ENCODE measurements around the gene ZNF385B.

ZNF385B gene

DNA sequence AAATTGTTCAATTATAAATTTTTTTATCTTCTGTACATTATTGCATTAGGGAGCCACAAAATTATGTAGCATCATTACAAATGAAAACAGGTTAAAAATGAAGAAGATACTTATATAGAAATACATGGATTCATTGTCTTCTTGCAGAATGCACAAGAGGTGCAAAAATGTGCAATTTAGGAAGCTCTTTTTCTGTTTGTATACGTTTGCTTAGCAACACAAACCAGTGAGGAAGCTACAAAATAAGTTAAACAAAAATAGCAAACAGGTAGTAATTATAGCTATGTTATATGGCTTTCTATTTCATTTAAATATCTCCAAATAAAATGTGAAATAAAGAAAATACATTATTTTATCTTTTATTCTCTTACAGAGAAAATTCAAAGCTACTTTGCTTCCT is 419.2 kb downstream of the ZNF385B start:
- Histone ChIP-seq H3K4me3 (ENCODE audit: low read depth, low read length) (no peak overlapping the region), H3K27ac (ENCODE audit: low read depth, low read length) (no peak overlapping the region), H3K27me3 (ENCODE audit: insufficient read depth, low read length) (no peaks in the 10 kb centered on the region), H2AFZ (ENCODE audit: low read length, unreplicated experiment) (no peak overlapping the region), H3K79me2 (ENCODE audit: control insufficient read depth, insufficient read depth, low read length, unreplicated experiment) (no peaks in the 10 kb centered on the region), H3K4me1 (ENCODE audit: control insufficient read depth, insufficient read depth, low read length, unreplicated experiment) (no peaks in the 10 kb centered on the region), H3K36me3 (ENCODE audit: insufficient read depth, low read length) (no peaks in the 10 kb centered on the region)

DNA sequence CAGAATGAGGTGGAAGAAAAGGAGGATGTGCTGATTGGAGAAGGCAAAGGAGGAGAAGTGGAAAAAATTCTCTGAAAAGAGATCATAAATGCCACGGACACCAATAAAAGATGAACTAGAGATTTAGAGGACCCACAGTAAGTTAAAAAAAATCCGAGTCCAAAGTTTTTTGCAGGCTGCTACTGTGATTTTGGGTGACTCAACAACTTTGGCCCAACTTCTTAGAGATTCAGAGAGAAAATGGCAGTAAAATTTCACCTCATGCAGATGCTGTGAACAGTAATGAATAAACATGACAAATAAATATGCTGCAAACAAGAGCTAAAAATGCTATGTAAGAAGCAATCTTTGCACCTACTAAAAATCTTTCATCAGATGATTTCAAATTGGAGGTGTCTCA is 419.9 kb downstream of the ZNF385B start:
- Histone ChIP-seq H2AFZ (ENCODE audit: low read length, unreplicated experiment) (no peak overlapping the region), H3K79me2 (ENCODE audit: control insufficient read depth, insufficient read depth, low read length, unreplicated experiment) (no peaks in the 10 kb centered on the region), H3K27me3 (ENCODE audit: insufficient read depth, low read length) (no peaks in the 10 kb centered on the region), H3K36me3 (ENCODE audit: insufficient read depth, low read length) (no peaks in the 10 kb centered on the region), H3K4me1 (ENCODE audit: control insufficient read depth, insufficient read depth, low read length, unreplicated experiment) (no peaks in the 10 kb centered on the region), H3K27ac (ENCODE audit: low read depth, low read length) (no peak overlapping the region), H3K4me3 (ENCODE audit: low read depth, low read length) (no peak overlapping the region)

DNA sequence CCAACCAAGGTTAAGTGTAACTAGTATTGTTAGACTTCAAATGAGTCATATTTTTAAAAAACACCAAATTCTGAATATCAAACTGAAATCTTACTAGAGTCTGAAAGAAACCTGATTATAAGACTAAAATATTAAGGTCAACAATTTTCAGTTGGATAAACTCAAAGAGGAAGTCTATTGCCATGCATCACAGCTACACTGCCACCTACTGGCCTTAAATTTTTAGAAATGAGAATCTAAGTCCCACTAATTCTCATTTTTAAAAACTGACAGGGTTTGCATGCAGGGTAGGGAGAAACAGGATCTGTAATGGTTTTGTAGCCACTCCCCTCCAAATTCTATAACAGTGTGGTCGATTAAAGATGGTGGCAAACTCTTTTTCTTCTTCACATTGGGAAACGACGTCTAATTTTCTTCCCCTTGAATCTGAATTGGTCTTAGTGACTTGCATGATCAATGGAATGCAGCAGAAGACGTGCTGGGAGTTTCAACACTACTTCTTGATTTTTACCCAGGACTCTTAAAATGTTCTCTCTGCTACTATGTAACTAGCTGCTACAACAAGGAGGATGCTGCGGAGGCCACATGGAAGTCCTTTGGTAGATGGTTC is 420.7 kb downstream of the ZNF385B start:
- H3K4me3 ChIP-seq (ENCODE audit: low read depth, low read length) = no peak overlapping the region
- H3K36me3 ChIP-seq (ENCODE audit: insufficient read depth, low read length) = no peaks in the 10 kb centered on the region
- H2AFZ ChIP-seq (ENCODE audit: low read length, unreplicated experiment) = no peak overlapping the region
- no peaks in the 10 kb centered on the region for H3K27me3 ChIP-seq (ENCODE audit: insufficient read depth, low read length)
- no peaks in the 10 kb centered on the region for H3K79me2 ChIP-seq (ENCODE audit: control insufficient read depth, insufficient read depth, low read length, unreplicated experiment)
- H3K4me1 ChIP-seq (ENCODE audit: control insufficient read depth, insufficient read depth, low read length, unreplicated experiment) = no peaks in the 10 kb centered on the region
- H3K27ac ChIP-seq (ENCODE audit: low read depth, low read length) = no peak overlapping the region

DNA sequence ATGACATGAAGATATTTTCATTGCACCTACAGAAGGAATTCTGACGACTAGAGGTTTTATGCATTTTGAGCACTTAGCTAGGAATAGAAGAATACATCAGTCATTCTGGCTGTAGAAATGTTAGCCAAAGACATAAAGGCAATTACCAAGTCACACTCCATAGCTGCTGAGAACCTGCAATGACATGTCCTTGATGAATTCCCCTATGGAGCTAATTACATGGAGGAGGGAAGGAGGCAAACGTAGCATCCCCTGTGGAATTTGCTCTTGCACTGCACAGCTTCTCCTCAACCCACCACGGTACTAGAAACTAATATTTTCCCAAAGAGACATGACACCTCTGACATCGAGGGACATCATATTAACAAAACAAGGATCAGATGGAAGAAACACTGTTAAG is 422.8 kb downstream of the ZNF385B start:
- H3K27ac ChIP-seq (ENCODE audit: low read depth, low read length) = no peak overlapping the region
- H3K27me3 ChIP-seq (ENCODE audit: insufficient read depth, low read length) = no peaks in the 10 kb centered on the region
- H3K4me1 ChIP-seq (ENCODE audit: control insufficient read depth, insufficient read depth, low read length, unreplicated experiment) = no peaks in the 10 kb centered on the region
- H3K4me3 ChIP-seq (ENCODE audit: low read depth, low read length) = no peak overlapping the region
- no peaks in the 10 kb centered on the region for H3K79me2 ChIP-seq (ENCODE audit: control insufficient read depth, insufficient read depth, low read length, unreplicated experiment)
- H3K36me3 ChIP-seq (ENCODE audit: insufficient read depth, low read length) = no peaks in the 10 kb centered on the region
- no peak overlapping the region for H2AFZ ChIP-seq (ENCODE audit: low read length, unreplicated experiment)

DNA sequence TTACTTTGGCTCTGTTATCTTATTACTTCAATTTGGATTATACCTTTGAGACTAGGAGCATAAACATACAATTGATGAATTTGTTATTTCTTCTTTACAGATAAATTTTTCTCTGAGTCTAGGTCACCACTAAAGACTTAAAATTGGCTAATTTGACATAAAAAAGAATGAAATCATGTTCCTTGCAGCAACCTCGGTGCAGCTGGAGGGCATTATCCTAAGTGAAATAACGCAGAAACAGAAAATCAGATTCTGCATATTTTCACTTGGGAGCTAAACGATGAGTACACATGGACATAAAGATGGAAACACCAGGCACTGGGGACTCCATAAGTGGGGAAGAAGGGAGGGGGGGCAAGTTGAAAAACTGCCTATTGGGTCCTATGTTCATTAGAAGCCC is 424.0 kb downstream of the ZNF385B start:
- Histone ChIP-seq H3K4me1 (ENCODE audit: control insufficient read depth, insufficient read depth, low read length, unreplicated experiment) (no peaks in the 10 kb centered on the region), H3K36me3 (ENCODE audit: insufficient read depth, low read length) (no peaks in the 10 kb centered on the region), H3K4me3 (ENCODE audit: low read depth, low read length) (no peak overlapping the region), H3K27ac (ENCODE audit: low read depth, low read length) (no peak overlapping the region), H3K27me3 (ENCODE audit: insufficient read depth, low read length) (no peaks in the 10 kb centered on the region), H2AFZ (ENCODE audit: low read length, unreplicated experiment) (no peak overlapping the region), H3K79me2 (ENCODE audit: control insufficient read depth, insufficient read depth, low read length, unreplicated experiment) (no peaks in the 10 kb centered on the region)

DNA sequence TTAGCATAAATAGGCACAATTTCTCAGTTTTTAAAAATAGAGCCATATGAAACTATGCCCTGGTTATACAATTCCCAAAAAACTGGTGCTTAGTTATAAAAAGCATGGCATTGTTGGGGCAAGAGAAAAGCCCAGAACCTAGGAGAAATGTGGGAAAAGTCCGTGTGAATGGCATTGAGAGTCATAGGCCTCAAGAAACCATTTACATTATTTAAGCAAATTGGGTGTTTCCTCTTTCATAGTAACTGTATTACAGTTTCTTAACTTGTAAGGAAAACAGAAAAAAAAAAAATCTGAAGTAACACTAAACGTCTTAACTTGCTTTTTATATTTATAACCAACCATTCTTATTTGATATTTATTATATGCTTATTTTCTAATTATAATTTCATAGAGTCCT is 425.8 kb downstream of the ZNF385B start:
- Histone ChIP-seq H3K27ac (ENCODE audit: low read depth, low read length) (no peak overlapping the region), H2AFZ (ENCODE audit: low read length, unreplicated experiment) (peak overlapping the region; percentile 80)

DNA sequence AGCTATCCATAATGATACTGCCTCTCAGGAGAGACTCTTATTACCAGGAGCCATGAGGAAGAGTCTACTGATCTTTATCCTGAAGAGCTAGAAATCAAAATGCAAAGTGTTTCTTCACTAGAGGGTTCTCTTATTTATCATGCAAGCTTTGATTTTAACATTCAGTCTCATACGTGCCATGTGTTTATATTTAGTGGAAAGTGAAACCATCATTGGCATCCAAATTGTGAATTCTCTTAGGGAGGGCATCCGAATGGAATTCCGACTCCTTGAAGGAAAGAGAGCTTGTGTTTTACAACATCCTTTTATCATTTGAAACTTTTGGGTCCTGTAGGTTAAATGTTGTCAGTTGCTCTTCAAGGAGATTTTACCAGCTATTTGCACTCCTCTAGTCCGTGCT is 426.4 kb downstream of the ZNF385B start:
- Histone ChIP-seq H3K36me3 (ENCODE audit: insufficient read depth, low read length) (no peaks in the 10 kb centered on the region), H3K4me1 (ENCODE audit: control insufficient read depth, insufficient read depth, low read length, unreplicated experiment) (no peaks in the 10 kb centered on the region), H3K4me3 (ENCODE audit: low read depth, low read length) (peak overlapping the region; percentile 42; the same call in 1 of the 2 replicates), H3K79me2 (ENCODE audit: control insufficient read depth, insufficient read depth, low read length, unreplicated experiment) (no peaks in the 10 kb centered on the region), H3K27ac (ENCODE audit: low read depth, low read length) (no peak overlapping the region), H3K27me3 (ENCODE audit: insufficient read depth, low read length) (no peaks in the 10 kb centered on the region), H2AFZ (ENCODE audit: low read length, unreplicated experiment) (peak overlapping the region; percentile 80)

More for the DNA sequence above, 425.8 kb downstream of the ZNF385B start:
- Histone ChIP-seq H3K79me2 (ENCODE audit: control insufficient read depth, insufficient read depth, low read length, unreplicated experiment) (no peaks in the 10 kb centered on the region), H3K4me1 (ENCODE audit: control insufficient read depth, insufficient read depth, low read length, unreplicated experiment) (no peaks in the 10 kb centered on the region), H3K27me3 (ENCODE audit: insufficient read depth, low read length) (no peaks in the 10 kb centered on the region), H3K36me3 (ENCODE audit: insufficient read depth, low read length) (no peaks in the 10 kb centered on the region), H3K4me3 (ENCODE audit: low read depth, low read length) (no peak overlapping the region)

DNA sequence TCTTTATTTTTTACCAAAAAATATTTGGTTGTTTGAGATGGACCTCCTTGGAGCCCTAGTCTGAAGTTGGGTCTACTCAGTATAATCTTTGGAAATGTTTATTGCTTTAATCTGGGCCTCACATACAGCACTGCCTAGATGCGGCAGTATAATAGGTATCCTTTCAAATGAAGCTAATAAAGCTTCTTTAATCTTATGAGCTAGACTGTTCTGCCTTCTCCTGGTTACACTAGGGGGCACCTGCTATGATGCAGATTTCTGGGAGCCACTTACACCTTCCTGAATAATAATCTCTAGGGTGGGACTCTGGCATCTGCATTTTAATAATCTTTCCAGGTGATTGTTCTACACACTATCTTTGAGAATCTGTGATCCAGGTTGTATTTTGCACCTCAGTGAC is 427.1 kb downstream of the ZNF385B start:
- no peak overlapping the region for H3K27ac ChIP-seq (ENCODE audit: low read depth, low read length)

DNA sequence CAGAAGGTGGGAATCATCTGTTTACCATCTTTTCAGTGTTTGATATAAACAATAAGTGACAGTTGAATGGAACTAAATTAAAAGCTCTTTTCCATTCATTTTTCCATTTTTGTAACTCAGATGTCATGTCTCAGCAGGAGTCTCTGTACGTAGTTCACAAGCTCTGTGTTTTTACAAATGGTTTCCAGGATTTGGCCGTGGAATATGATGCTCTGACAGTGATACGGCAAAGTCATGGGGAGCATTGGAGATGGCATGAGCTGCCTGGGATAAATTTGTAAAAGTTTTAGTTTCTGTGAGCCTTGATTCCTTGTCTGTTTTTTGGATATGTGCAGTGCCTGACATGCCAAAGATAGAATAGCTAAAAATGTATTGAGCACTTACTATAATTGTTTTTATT is 428.7 kb downstream of the ZNF385B start:
- Histone ChIP-seq H3K79me2 (ENCODE audit: control insufficient read depth, insufficient read depth, low read length, unreplicated experiment) (no peaks in the 10 kb centered on the region), H3K4me3 (ENCODE audit: low read depth, low read length) (no peak overlapping the region), H3K4me1 (ENCODE audit: control insufficient read depth, insufficient read depth, low read length, unreplicated experiment) (no peaks in the 10 kb centered on the region), H3K27me3 (ENCODE audit: insufficient read depth, low read length) (no peaks in the 10 kb centered on the region), H3K27ac (ENCODE audit: low read depth, low read length) (no peak overlapping the region), H3K36me3 (ENCODE audit: insufficient read depth, low read length) (no peaks in the 10 kb centered on the region), H2AFZ (ENCODE audit: low read length, unreplicated experiment) (no peak overlapping the region)

More for the DNA sequence above, 427.1 kb downstream of the ZNF385B start:
- H2AFZ ChIP-seq (ENCODE audit: low read length, unreplicated experiment) = no peak overlapping the region
- H3K79me2 ChIP-seq (ENCODE audit: control insufficient read depth, insufficient read depth, low read length, unreplicated experiment) = no peaks in the 10 kb centered on the region
- no peaks in the 10 kb centered on the region for H3K36me3 ChIP-seq (ENCODE audit: insufficient read depth, low read length)
- no peaks in the 10 kb centered on the region for H3K27me3 ChIP-seq (ENCODE audit: insufficient read depth, low read length)
- no peaks in the 10 kb centered on the region for H3K4me1 ChIP-seq (ENCODE audit: control insufficient read depth, insufficient read depth, low read length, unreplicated experiment)
- no peak overlapping the region for H3K4me3 ChIP-seq (ENCODE audit: low read depth, low read length)

DNA sequence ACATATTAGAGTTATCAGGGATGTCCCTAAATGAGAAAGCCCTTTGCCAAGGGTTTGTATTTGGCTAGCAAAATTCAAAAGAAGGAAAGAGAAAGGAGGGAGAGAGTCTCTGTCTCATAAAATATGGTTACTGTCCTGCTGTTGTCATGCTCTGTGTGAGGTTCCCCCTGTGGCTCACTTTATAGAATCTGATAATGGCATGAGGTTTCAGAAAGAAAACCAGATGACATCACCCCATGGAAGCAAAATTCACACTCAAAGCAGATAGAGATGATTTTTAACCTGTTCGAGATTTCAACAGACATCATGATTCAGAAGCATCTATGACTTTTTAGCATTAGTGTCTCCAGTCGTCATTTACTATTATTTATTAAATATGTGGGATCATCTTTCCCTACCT is 431.8 kb downstream of the ZNF385B start:
- Histone ChIP-seq H2AFZ (ENCODE audit: low read length, unreplicated experiment) (no peak overlapping the region), H3K4me1 (ENCODE audit: control insufficient read depth, insufficient read depth, low read length, unreplicated experiment) (no peaks in the 10 kb centered on the region), H3K4me3 (ENCODE audit: low read depth, low read length) (no peak overlapping the region), H3K27me3 (ENCODE audit: insufficient read depth, low read length) (no peaks in the 10 kb centered on the region), H3K79me2 (ENCODE audit: control insufficient read depth, insufficient read depth, low read length, unreplicated experiment) (no peaks in the 10 kb centered on the region), H3K36me3 (ENCODE audit: insufficient read depth, low read length) (no peaks in the 10 kb centered on the region), H3K27ac (ENCODE audit: low read depth, low read length) (no peak overlapping the region)

DNA sequence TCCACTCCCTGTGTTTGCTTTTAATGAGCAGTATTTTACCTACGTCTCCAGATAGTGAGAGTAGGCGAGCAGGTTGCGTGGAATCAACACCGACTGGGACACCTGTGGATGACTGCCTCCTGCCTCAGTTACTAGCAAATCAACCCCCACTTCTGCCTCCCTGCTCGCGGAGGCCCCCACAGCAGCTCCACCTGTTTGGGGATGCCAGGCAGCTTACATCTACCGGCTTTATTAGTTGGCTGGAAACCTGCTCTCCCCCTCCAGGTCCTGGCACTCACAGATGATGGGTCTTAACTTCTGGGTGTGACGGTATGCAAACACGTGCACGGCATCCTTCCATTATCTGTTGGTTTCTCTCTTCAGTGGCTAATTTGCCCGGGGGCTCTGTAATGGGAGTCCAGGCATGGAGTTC is 432.3 kb downstream of the ZNF385B start:
- Histone ChIP-seq H3K36me3 (ENCODE audit: insufficient read depth, low read length) (no peaks in the 10 kb centered on the region), H3K27me3 (ENCODE audit: insufficient read depth, low read length) (no peaks in the 10 kb centered on the region), H3K27ac (ENCODE audit: low read depth, low read length) (no peak overlapping the region), H3K4me3 (ENCODE audit: low read depth, low read length) (peak overlapping the region; percentile 33; the same call in 1 of the 2 replicates), H3K4me1 (ENCODE audit: control insufficient read depth, insufficient read depth, low read length, unreplicated experiment) (no peaks in the 10 kb centered on the region), H2AFZ (ENCODE audit: low read length, unreplicated experiment) (peak overlapping the region; percentile 62), H3K79me2 (ENCODE audit: control insufficient read depth, insufficient read depth, low read length, unreplicated experiment) (no peaks in the 10 kb centered on the region)

Measured in ACC112 (cell line).